AG04450 (cell line): Measurements from ENCODE around the gene FGF22. TPM values are rescaled to one million over a fixed set of nuclear protein-coding genes. Genes with fewer than 3 reads are reported as not detected.

Experiments used
- CTCF ChIA-PET: fragments of 300-600, 350-600 bp; formaldehyde crosslinking; extraction: SDS; loops from one replicate; lab custom pipeline; 2022; ENCODE audit warnings: antibody characterized with exemption, inconsistent platforms; lab: Charles Lee
- POLR2A ChIA-PET: fragments of 350-600 bp; formaldehyde crosslinking; extraction: SDS; loops from one replicate; lab custom pipeline; 2021; ENCODE audit warnings: antibody characterized with exemption, inconsistent platforms; lab: Yijun Ruan, JAX
- DNase-seq: peaks from one replicate; pipeline ENCODE4 v3.0.0-alpha.2; 2011; ENCODE audit warnings: low read depth, low spot score
- H3K27ac ChIP-seq: one replicate; pipeline ENCODE4 v1.5.1; 2012; ENCODE audit warnings: low read depth, low read length, control low read depth
- H3K27me3 ChIP-seq: one replicate; pipeline ENCODE4 v1.6.0; 2012; ENCODE audit warnings: low read length; ENCODE audit not compliant: control insufficient read depth, insufficient read depth
- H3K4me3 ChIP-seq: 2 replicates; pipeline ENCODE4 v1.5.1; 2011; ENCODE audit warnings: mild to moderate bottlenecking, low read depth, low read length, control low read depth
- H3K9me3 ChIP-seq: 2 replicates; pipeline ENCODE4 v1.5.1; 2012; ENCODE audit warnings: low read length; ENCODE audit not compliant: control insufficient read depth, insufficient read depth
- polyA plus RNA-seq: library from polyadenylated mRNA; depleted of rRNA; stranded (reverse); fragments of >200 nt; gene quantifications from 2 replicates; pipeline ENCODE4 v1.2.3, GENCODE V29; 2011; rRNA removed
- TF ChIP-seq, protein P1 (sequence below): IDR thresholded peaks from 2 replicates; pipeline ENCODE4 v1.5.1; 2011; ENCODE audit warnings: low read depth, low read length, control low read depth, inconsistent platforms

The FGF22 gene
- polyA plus RNA-seq, 1 experiment = not detected

DNA sequence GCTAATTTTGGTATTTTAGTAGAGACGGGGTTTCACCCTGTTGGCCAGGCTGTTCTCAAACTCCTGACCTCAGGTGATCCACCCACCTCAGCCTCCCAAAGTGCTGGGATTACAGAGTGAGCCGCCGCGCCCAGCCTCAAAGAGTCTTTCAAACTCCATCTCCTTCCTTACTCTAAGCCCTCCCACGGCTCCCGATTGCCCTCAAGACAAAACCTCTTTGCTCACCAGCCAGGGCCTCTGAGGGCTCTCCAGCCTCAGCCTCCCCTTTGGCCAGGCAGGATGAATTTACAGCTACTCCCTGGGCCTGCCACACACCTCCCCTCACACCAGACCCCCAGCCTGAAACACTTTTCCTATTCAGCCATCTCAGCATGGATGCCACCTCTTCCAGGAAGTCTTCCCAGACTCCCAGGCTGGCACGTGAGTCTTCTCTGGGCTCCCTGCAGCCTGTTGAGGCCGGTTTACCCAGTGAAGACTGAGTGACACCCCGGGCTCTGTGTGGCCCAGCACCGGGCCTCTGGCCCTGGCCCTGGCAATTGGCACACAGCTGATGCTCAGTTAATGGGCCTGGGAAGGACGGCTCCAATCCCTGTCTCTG lies 48.0 kb downstream of the FGF22 start:
- POLR2A ChIA-PET = interaction anchor here (0.6 to 0.8 kb wide), 2 partner anchors 8 to 1606 kb away, joined by 3 to 5 read pairs; no protein-coding TSS in a partner anchor
- Histone ChIP-seq H3K4me3 (no peak overlapping the region), H3K27me3 (no peaks in the 10 kb centered on the region), H3K27ac (no peak overlapping the region), H3K9me3 (peaks cover 12% of the 10 kb centered on the region; the same call in 1 of the 2 replicates)
- TF ChIP-seq, protein P1, sequence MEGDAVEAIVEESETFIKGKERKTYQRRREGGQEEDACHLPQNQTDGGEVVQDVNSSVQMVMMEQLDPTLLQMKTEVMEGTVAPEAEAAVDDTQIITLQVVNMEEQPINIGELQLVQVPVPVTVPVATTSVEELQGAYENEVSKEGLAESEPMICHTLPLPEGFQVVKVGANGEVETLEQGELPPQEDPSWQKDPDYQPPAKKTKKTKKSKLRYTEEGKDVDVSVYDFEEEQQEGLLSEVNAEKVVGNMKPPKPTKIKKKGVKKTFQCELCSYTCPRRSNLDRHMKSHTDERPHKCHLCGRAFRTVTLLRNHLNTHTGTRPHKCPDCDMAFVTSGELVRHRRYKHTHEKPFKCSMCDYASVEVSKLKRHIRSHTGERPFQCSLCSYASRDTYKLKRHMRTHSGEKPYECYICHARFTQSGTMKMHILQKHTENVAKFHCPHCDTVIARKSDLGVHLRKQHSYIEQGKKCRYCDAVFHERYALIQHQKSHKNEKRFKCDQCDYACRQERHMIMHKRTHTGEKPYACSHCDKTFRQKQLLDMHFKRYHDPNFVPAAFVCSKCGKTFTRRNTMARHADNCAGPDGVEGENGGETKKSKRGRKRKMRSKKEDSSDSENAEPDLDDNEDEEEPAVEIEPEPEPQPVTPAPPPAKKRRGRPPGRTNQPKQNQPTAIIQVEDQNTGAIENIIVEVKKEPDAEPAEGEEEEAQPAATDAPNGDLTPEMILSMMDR = no peak
- CTCF ChIA-PET = no interaction called here
- DNase-seq = no peak

DNA sequence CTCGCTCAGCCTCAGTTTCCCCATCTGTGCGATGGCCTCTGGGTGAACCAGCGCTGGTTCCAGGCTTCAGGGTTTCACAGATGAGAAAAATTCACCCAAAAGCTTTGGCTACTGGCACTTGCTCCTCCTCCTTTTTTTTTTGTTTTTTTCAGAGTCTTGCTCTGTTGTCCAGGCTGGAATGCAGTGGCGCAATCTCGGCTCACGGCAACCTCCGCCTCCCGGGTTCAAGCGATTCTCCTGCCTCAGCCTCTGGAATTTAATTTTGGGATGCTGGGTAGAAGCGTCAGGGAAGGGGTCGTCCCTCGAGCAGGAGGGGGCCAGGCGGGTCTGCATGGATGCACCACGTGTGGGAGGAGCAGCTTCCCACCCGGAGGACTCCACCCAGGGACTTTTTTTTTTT lies 48.5 kb downstream of the FGF22 start:
- TF ChIP-seq, protein P1 = no peak
- Histone ChIP-seq H3K4me3 (no peak overlapping the region), H3K27ac (no peak overlapping the region), H3K9me3 (peaks cover 12% of the 10 kb centered on the region; the same call in 1 of the 2 replicates), H3K27me3 (no peaks in the 10 kb centered on the region)
- no peak for DNase-seq
- ChIA-PET POLR2A (interaction anchor here (0.6 to 0.8 kb wide), 2 partner anchors 9 to 1605 kb away, joined by 3 to 5 read pairs; no protein-coding TSS in a partner anchor), CTCF (no interaction called here)

DNA sequence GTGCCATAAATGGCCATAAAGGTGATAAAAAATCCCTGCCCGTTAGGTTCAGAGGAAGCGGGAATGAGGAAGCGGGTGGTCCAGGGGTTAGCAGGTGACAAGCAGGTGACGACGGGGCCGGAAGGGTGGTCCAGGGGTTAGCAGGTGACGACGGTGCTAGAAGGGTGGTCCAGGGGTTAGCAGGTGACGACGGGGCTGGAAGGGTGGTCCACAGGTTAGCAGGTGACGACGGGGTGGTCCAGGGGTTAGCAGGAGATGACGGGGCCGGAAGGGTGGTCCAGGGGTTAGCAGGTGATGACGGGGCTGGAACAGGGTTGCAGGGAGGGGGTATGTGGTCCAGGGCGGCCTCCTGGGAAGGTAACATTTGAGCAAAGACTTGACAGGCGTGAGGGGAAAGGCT lies 49.3 kb downstream of the FGF22 start:
- Histone ChIP-seq H3K9me3 (peaks cover 12% of the 10 kb centered on the region; the same call in 1 of the 2 replicates), H3K4me3 (no peak overlapping the region), H3K27me3 (no peaks in the 10 kb centered on the region), H3K27ac (no peak overlapping the region)
- ChIA-PET POLR2A (no interaction called here), CTCF (no interaction called here)
- no peak for DNase-seq
- TF ChIP-seq, protein P1 = no peak

DNA sequence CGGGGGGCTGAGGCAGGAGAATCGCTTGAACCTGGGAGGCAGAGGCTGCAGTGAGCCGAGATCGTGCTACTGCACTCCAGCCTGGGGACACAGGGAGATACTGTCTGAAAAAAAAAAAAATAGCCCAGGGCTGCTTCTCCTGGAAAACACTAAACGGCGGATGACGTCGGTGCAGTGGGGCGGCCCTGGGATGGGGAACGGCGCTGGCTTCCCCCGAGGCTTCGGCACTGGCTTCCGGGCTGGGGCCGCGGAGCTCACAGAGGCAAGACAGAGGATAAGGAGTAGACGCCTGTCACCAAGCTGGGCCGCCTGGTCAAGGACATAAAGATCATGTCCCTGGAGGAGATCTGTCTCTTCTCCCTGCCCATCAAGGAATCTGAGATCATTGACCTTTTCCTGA lies 50.5 kb downstream of the FGF22 start:
- peaks cover under 1% of the 10 kb centered on the region for H3K27me3 ChIP-seq
- no peak overlapping the region for H3K4me3 ChIP-seq
- POLR2A ChIA-PET = interaction anchor here (0.6 kb wide), 1 partner anchor 10 kb away, joined by 4 read pairs; no protein-coding TSS in a partner anchor
- CTCF ChIA-PET = no interaction called here
- no peak for DNase-seq
- H3K27ac ChIP-seq = no peak overlapping the region
- H3K9me3 ChIP-seq = peaks cover 10% of the 10 kb centered on the region; the same call in 1 of the 2 replicates
- TF ChIP-seq, protein P1 = no peak

Other genes starting within 250 kb of the FGF22 start
- 0.05 TPM in 1 of 2 replicates, not detected in the other for gene C2CD4C, start 230.7 kb upstream of the FGF22 start, polyA plus RNA-seq
- gene SHC2, start 178.8 kb upstream of the FGF22 start, polyA plus RNA-seq = 1.3 and 2.2 TPM in 2 replicates
- gene MADCAM1, start 143.4 kb upstream of the FGF22 start, polyA plus RNA-seq = not detected in 2 replicates
- 2.6 and 4.1 TPM in 2 replicates for gene TPGS1, start 132.4 kb upstream of the FGF22 start, polyA plus RNA-seq
- 34.0 and 54.0 TPM in 2 replicates for gene CDC34, start 108.1 kb upstream of the FGF22 start, polyA plus RNA-seq
- gene GZMM, start 95.8 kb upstream of the FGF22 start, polyA plus RNA-seq = not detected in 2 replicates
- gene BSG, start 67.3 kb upstream of the FGF22 start, polyA plus RNA-seq = 404 and 515 TPM in 2 replicates
- gene HCN2, start 50.0 kb upstream of the FGF22 start, polyA plus RNA-seq = 0.33 and 0.58 TPM in 2 replicates
- gene POLRMT, start 6.3 kb upstream of the FGF22 start, polyA plus RNA-seq = 15.5 and 21.1 TPM in 2 replicates
- 1.7 and 3.1 TPM in 2 replicates for gene RNF126, start 23.3 kb downstream of the FGF22 start, polyA plus RNA-seq
- gene FSTL3, start 36.5 kb downstream of the FGF22 start, polyA plus RNA-seq = 21.2 and 23.2 TPM in 2 replicates
- gene PRSS57, start 55.6 kb downstream of the FGF22 start, polyA plus RNA-seq = not detected in 2 replicates
- gene PALM, start 69.1 kb downstream of the FGF22 start, polyA plus RNA-seq = 1.8 and 2.4 TPM in 2 replicates
- 0.07 and 0.09 TPM in 2 replicates for gene MISP, start 111.2 kb downstream of the FGF22 start, polyA plus RNA-seq
- 141 and 216 TPM in 2 replicates for gene PTBP1, start 157.6 kb downstream of the FGF22 start, polyA plus RNA-seq
- 1.3 and 2.2 TPM in 2 replicates for gene PLPPR3, start 182.1 kb downstream of the FGF22 start, polyA plus RNA-seq
- gene AZU1, start 188.0 kb downstream of the FGF22 start, polyA plus RNA-seq = 0.04 TPM in 1 of 2 replicates, not detected in the other
- not detected in 2 replicates for gene PRTN3, start 201.1 kb downstream of the FGF22 start, polyA plus RNA-seq
- not detected in 2 replicates for gene ELANE, start 212.4 kb downstream of the FGF22 start, polyA plus RNA-seq
- 0.45 and 1.0 TPM in 2 replicates for gene CFD, start 219.8 kb downstream of the FGF22 start, polyA plus RNA-seq